KOPT-K1 (cell line): Measurements from ENCODE around the gene UPK3BL1.
"Not testable (repeated sequence)": the region's sequence is repeated elsewhere in the genome, so short reads cannot be mapped to it uniquely, and the experiment has no call there.

Source experiments
- H3K27ac ChIP-seq: fragments of 200-600 bp; sonication (generic); 2 replicates; pipeline ENCODE4 v1.5.1; 2016; ENCODE audit warnings: antibody characterized with exemption, mild to moderate bottlenecking, low read depth, low read length; ENCODE audit not compliant: poor library complexity, severe bottlenecking
- H3K36me3 ChIP-seq: fragments of 200-600 bp; sonication (generic); 2 replicates; pipeline ENCODE4 v1.5.1; 2017; ENCODE audit warnings: antibody characterized with exemption, mild to moderate bottlenecking, low read length, moderate library complexity; ENCODE audit not compliant: insufficient read depth
- H3K9me3 ChIP-seq: fragments of 200-600 bp; sonication (generic); 2 replicates; pipeline ENCODE4 v1.5.1; 2017; ENCODE audit warnings: antibody characterized with exemption, low read length, mild to moderate bottlenecking; ENCODE audit not compliant: insufficient read depth, poor library complexity, severe bottlenecking

Gene UPK3BL1

GRCh38 chr7:102647813-102648212 lies 5.2 kb upstream of the UPK3BL1 start:
- H3K9me3 ChIP-seq, H3K36me3 ChIP-seq, H3K27ac ChIP-seq: not testable (repeated sequence)

GRCh38 chr7:102643404-102643803 lies 813 bp upstream of the UPK3BL1 start:
- H3K27ac ChIP-seq, H3K36me3 ChIP-seq, H3K9me3 ChIP-seq: not testable (repeated sequence)

- not testable (repeated sequence) for H3K27ac ChIP-seq, H3K36me3 ChIP-seq, H3K9me3 ChIP-seq
Measured at GRCh38 chr7:102638848-102639247, 3.7 kb downstream of the UPK3BL1 start.

GRCh38 chr7:102636956-102637355 lies 5.6 kb downstream of the UPK3BL1 start:
- H3K36me3 ChIP-seq, H3K27ac ChIP-seq, H3K9me3 ChIP-seq: not testable (repeated sequence)

- H3K27ac ChIP-seq, H3K36me3 ChIP-seq, H3K9me3 ChIP-seq: not testable (repeated sequence)
Measured at GRCh38 chr7:102635354-102635753, 7.2 kb downstream of the UPK3BL1 start.

- not testable (repeated sequence) for H3K27ac ChIP-seq, H3K9me3 ChIP-seq, H3K36me3 ChIP-seq
Measured at GRCh38 chr7:102634299-102634698, 8.3 kb downstream of the UPK3BL1 start.

- not testable (repeated sequence) for H3K27ac ChIP-seq, H3K36me3 ChIP-seq
Measured at GRCh38 chr7:102630622-102631021, 12.0 kb downstream of the UPK3BL1 start.

GRCh38 chr7:102627271-102627904 lies 15.2 kb downstream of the UPK3BL1 start:
- H3K36me3 ChIP-seq, H3K27ac ChIP-seq, H3K9me3 ChIP-seq: not testable (repeated sequence)

More at GRCh38 chr7:102630622-102631021, 12.0 kb downstream of the UPK3BL1 start:
- not testable (repeated sequence) for H3K9me3 ChIP-seq

GRCh38 chr7:102618122-102618521 lies 24.5 kb downstream of the UPK3BL1 start:
- not testable (repeated sequence) for H3K36me3 ChIP-seq, H3K9me3 ChIP-seq, H3K27ac ChIP-seq

GRCh38 chr7:102616507-102617125 lies 26.0 kb downstream of the UPK3BL1 start, which contains the start of gene RASA4:
RASA4 (minus strand) TSS chr7:102616756; CDS start chr7:102616689, 67 bp downstream.
- not testable (repeated sequence) for H3K27ac ChIP-seq, H3K36me3 ChIP-seq, H3K9me3 ChIP-seq

GRCh38 chr7:102615930-102616329 lies 26.7 kb downstream of the UPK3BL1 start:
- H3K27ac ChIP-seq, H3K9me3 ChIP-seq, H3K36me3 ChIP-seq: not testable (repeated sequence)

- H3K9me3 ChIP-seq, H3K27ac ChIP-seq, H3K36me3 ChIP-seq: not testable (repeated sequence)
Measured at GRCh38 chr7:102614873-102615272, 27.7 kb downstream of the UPK3BL1 start.

- H3K27ac ChIP-seq, H3K36me3 ChIP-seq, H3K9me3 ChIP-seq: not testable (repeated sequence)
Measured at GRCh38 chr7:102614346-102614697, 28.3 kb downstream of the UPK3BL1 start.

- H3K36me3 ChIP-seq, H3K9me3 ChIP-seq, H3K27ac ChIP-seq: not testable (repeated sequence)
Measured at GRCh38 chr7:102613575-102614345, 28.8 kb downstream of the UPK3BL1 start.

GRCh38 chr7:102611675-102612325 lies 30.8 kb downstream of the UPK3BL1 start:
- not testable (repeated sequence) for H3K36me3 ChIP-seq, H3K9me3 ChIP-seq, H3K27ac ChIP-seq
